GM12873 (cell line): ENCODE measurements around the gene SCIMP.

Experiments
- CTCF ChIP-seq: IDR thresholded peaks from 2 replicates; pipeline ENCODE4 v1.5.1; 2012; ENCODE audit warnings: low read depth, mild to moderate bottlenecking, moderate library complexity, low read length, control low read depth; ENCODE audit not compliant: insufficient read depth; ENCODE audit errors: missing control alignments

Gene SCIMP

GRCh38 chr17:5264893-5265292, 30.2 kb upstream of the SCIMP start:
- TF ChIP-seq CTCF = no peak

- no peak for TF ChIP-seq CTCF
These were observed 28.8 kb upstream of the SCIMP start for GRCh38 chr17:5263441-5263840.

GRCh38 chr17:5262416-5262991, 27.8 kb upstream of the SCIMP start:
- TF ChIP-seq CTCF = no peak

GRCh38 chr17:5260542-5260941, 25.9 kb upstream of the SCIMP start:
- TF ChIP-seq CTCF = no peak

GRCh38 chr17:5257124-5257523, 22.5 kb upstream of the SCIMP start:
- no peak for TF ChIP-seq CTCF

GRCh38 chr17:5254903-5255521, 20.4 kb upstream of the SCIMP start:
- no peak for TF ChIP-seq CTCF

GRCh38 chr17:5254414-5254813, 19.8 kb upstream of the SCIMP start:
- TF ChIP-seq CTCF = no peak
